Sigmoid colon (tissue), 7 donors: ENCODE data around the gene NFATC2IP. TPM values are rescaled to one million over a fixed set of nuclear protein-coding genes. Genes with fewer than 3 reads are reported as not detected.
"Not testable (repeated sequence)": the region's sequence is repeated elsewhere in the genome, so short reads cannot be mapped to it uniquely, and the experiment has no call there.

Source experiments
- DNase-seq: peaks from one replicate; pipeline ENCODE4 v3.0.0-alpha.2; 2019
- H3K27ac ChIP-seq, 4 donors: fragments of 200-600 bp; sonication (generic); one replicate each; pipeline ENCODE4 v1.5.1; 2016 to 2019; ENCODE audit warnings: mild to moderate bottlenecking in 1 of 4
- H3K27me3 ChIP-seq, 3 donors: fragments of 200-600 bp; sonication (generic); one replicate each; pipeline ENCODE4 v1.5.1; 2019; ENCODE audit warnings: mild to moderate bottlenecking in 1 of 3
- H3K36me3 ChIP-seq, 4 donors: fragments of 200-600 bp; sonication (generic); one replicate each; pipeline ENCODE4 v1.5.1; 2016 to 2019
- H3K4me1 ChIP-seq, 4 donors: fragments of 200-600 bp; sonication (generic); one replicate each; pipeline ENCODE4 v1.5.1; 2017 to 2019
- H3K4me3 ChIP-seq, 4 donors: fragments of 200-600 bp; sonication (generic); one replicate each; pipeline ENCODE4 v1.5.1; 2017 to 2019; ENCODE audit warnings: mild to moderate bottlenecking in 2 of 4, moderate library complexity in 1 of 4
- H3K9me3 ChIP-seq, 4 donors: fragments of 200-600 bp in 3 of 4; sonication (generic) in 3 of 4; one replicate each; pipeline versions ENCODE4 v1.5.1 to v1.6.1; 2013 to 2019
- CTCF ChIP-seq, 4 experiments: fragments of 450-650 bp in 3 of 4; fragments of 200-600 bp in 1 of 4; IDR thresholded peaks; one replicate each; pipeline ENCODE4 v1.5.1; 2016 to 2019; ENCODE audit warnings: antibody characterized with exemption in 4 of 4, mild to moderate bottlenecking in 3 of 4, moderate library complexity in 2 of 4
- EP300 ChIP-seq, 4 donors: sonication (generic); formaldehyde crosslinking; IDR thresholded peaks; one replicate each; pipeline ENCODE4 v1.6.1; 2017; ENCODE audit warnings: antibody characterized with exemption in 4 of 4
- POLR2A ChIP-seq, 2 donors: fragments of 450-650 bp; IDR thresholded peaks; one replicate each; pipeline ENCODE4 v1.6.1; 2016; ENCODE audit warnings: antibody characterized with exemption in 2 of 2, mild to moderate bottlenecking in 2 of 2, moderate library complexity in 2 of 2
- POLR2AphosphoS5 ChIP-seq, 4 donors: sonication (generic); formaldehyde crosslinking; IDR thresholded peaks; one replicate each; pipeline ENCODE4 v1.6.1; 2017; ENCODE audit warnings: antibody characterized with exemption in 4 of 4
- WGBS, 2 donors: extraction: QIAGEN DNeasy Blood & Tissue Kit; methylation state at CpG; one replicate each; pipeline ENCODE4 v1.1.7; 2013; 5-methylcytosine and 5-hydroxymethylcytosine counted together
- intact Hi-C: fragments of 100-400 bp; cut with DNase I; formaldehyde crosslinking; loops from one replicate; pipeline ENCODE4 v1.15.1; 2023
- polyA plus RNA-seq, 3 donors: library from polyadenylated mRNA; stranded (reverse); fragments of 200-250 nt; gene quantifications; one replicate each; pipeline ENCODE4 v1.2.3, GENCODE V29; 2013
- total RNA-seq, 4 donors: library from RNA; depleted of rRNA; stranded (reverse); fragments of >200 nt; gene quantifications; one replicate each; pipeline ENCODE4 v1.1.0, GENCODE V29; 2016
- donor health status: healthy with polysubstance abuse.
- donor health status: Bipolar disorder and iron deficiency.
- donor health status: healthy.

Gene NFATC2IP
- total and polyA plus RNA-seq, 7 donors, result 12.6 to 42.5 (median 20.8) TPM

- peak; percentile 82 for DNase-seq
- Histone ChIP-seq H3K4me3 (peak overlapping the region in 2 of 4 donors; percentile 4 to 36), H3K27ac (no peak overlapping the region), H3K27me3 (no peaks in the 10 kb centered on the region), H3K36me3 (no peaks in the 10 kb centered on the region), H3K9me3 (no peaks in the 10 kb centered on the region), H3K4me1 (peaks cover 0 to 11% (median 3%) of the 10 kb centered on the region in 4 donors)
- WGBS, 2 donors, result 12 to 29% methylated on average over 36 of the region's 36 CpGs
- no peak for TF ChIP-seq POLR2AphosphoS5 (IDR thresholded peaks at IDR 0.05)
- intact Hi-C loops, result no loop called here
Measured at GRCh38 chr16:28935924-28936783, 14.6 kb upstream of the NFATC2IP start.

GRCh38 chr16:28936784-28937155 is 14.0 kb upstream of the NFATC2IP start:
- DNase-seq, result no peak
- H3K27me3 ChIP-seq, result no peaks in the 10 kb centered on the region
- H3K9me3 ChIP-seq, result no peaks in the 10 kb centered on the region
- no peak overlapping the region for H3K27ac ChIP-seq
- TF ChIP-seq POLR2AphosphoS5 (IDR thresholded peaks at IDR 0.05), result no peak
- no peak for TF ChIP-seq POLR2A (IDR thresholded peaks at IDR 0.05)
- no peak for TF ChIP-seq CTCF (IDR thresholded peaks at IDR 0.05)
- no peak for TF ChIP-seq EP300 (IDR thresholded peaks at IDR 0.05)
- intact Hi-C loops, result no loop called here
- WGBS, 2 donors, result 72 to 76% methylated on average over 26 of the region's 26 CpGs
- peak overlapping the region in 2 of 4 donors; percentile 4 to 36 for H3K4me3 ChIP-seq
- peaks cover 0 to 11% (median 3%) of the 10 kb centered on the region in 4 donors for H3K4me1 ChIP-seq
- no peaks in the 10 kb centered on the region for H3K36me3 ChIP-seq

GRCh38 chr16:28937222-28937876 is 13.4 kb upstream of the NFATC2IP start:
- Histone ChIP-seq H3K4me3 (no peak overlapping the region), H3K27ac (no peak overlapping the region), H3K4me1 (peaks cover 0 to 11% (median 3%) of the 10 kb centered on the region in 4 donors), H3K36me3 (no peaks in the 10 kb centered on the region), H3K9me3 (no peaks in the 10 kb centered on the region), H3K27me3 (no peaks in the 10 kb centered on the region)
- no peak for TF ChIP-seq CTCF (IDR thresholded peaks at IDR 0.05)
- no peak for TF ChIP-seq POLR2AphosphoS5 (IDR thresholded peaks at IDR 0.05)
- no peak for TF ChIP-seq EP300 (IDR thresholded peaks at IDR 0.05)
- no peak for TF ChIP-seq POLR2A (IDR thresholded peaks at IDR 0.05)
- no peak for DNase-seq
- 64 to 84% methylated on average over 14 of the region's 14 CpGs for WGBS, 2 donors
- intact Hi-C loops, result no loop called here

GRCh38 chr16:28938721-28939120 is 12.0 kb upstream of the NFATC2IP start:
- H3K4me3 ChIP-seq, result no peak overlapping the region
- DNase-seq, result no peak
- H3K9me3 ChIP-seq, result no peaks in the 10 kb centered on the region
- intact Hi-C loops, result no loop called here
- H3K27ac ChIP-seq, result no peak overlapping the region
- 84 to 92% methylated on average over 7 of the region's 7 CpGs for WGBS, 2 donors
- H3K27me3 ChIP-seq, result no peaks in the 10 kb centered on the region
- TF ChIP-seq EP300 (IDR thresholded peaks at IDR 0.05) (no peak), POLR2A (IDR thresholded peaks at IDR 0.05) (no peak), POLR2AphosphoS5 (IDR thresholded peaks at IDR 0.05) (no peak), CTCF (IDR thresholded peaks at IDR 0.05) (no peak)
- no peaks in the 10 kb centered on the region for H3K36me3 ChIP-seq
- H3K4me1 ChIP-seq, result peaks cover 0 to 11% (median 3%) of the 10 kb centered on the region in 4 donors

- H3K27me3 ChIP-seq, H3K36me3 ChIP-seq, DNase-seq, H3K9me3 ChIP-seq, intact Hi-C loops, H3K27ac ChIP-seq, H3K4me3 ChIP-seq: not testable (repeated sequence)
- WGBS, 2 donors, result 91 to 92% methylated on average over 7 of the region's 7 CpGs
- H3K4me1 ChIP-seq, result peaks cover 0 to 11% (median 3%) of the 10 kb centered on the region in 4 donors
Measured at GRCh38 chr16:28939825-28940224, 10.9 kb upstream of the NFATC2IP start.
